Thoracic aorta (tissue), 2 donors: ENCODE data around the gene MRPL27. TPM values are rescaled to one million over a fixed set of nuclear protein-coding genes. Genes with fewer than 3 reads are reported as not detected.

Experiments used
- ATAC-seq: fragments of 150-250 bp; one replicate; pipeline ENCODE4 v1.8.0; 2017; ENCODE audit warnings: low read depth; ENCODE audit not compliant: insufficient number of reproducible peaks, low FRiP score
- DNase-seq: peaks from one replicate; pipeline ENCODE4 v3.0.0-alpha.2; 2020; ENCODE audit warnings: low spot score
- H3K27ac ChIP-seq, 2 donors: fragments of 200-600 bp; sonication (generic); 1 replicate in 1 of 2; 2 replicates in 1 of 2; pipeline ENCODE4 v1.5.1; 2016; ENCODE audit warnings: mild to moderate bottlenecking in 2 of 2, moderate library complexity in 2 of 2
- H3K27me3 ChIP-seq: fragments of 200-600 bp; sonication (generic); replicated peaks from 2 replicates; pipeline ENCODE4 v1.6.0; 2016; ENCODE audit warnings: mild to moderate bottlenecking; ENCODE audit not compliant: insufficient read depth
- H3K36me3 ChIP-seq: fragments of 200-600 bp; sonication (generic); one replicate; pipeline ENCODE4 v1.5.1; 2016
- H3K4me1 ChIP-seq, 2 donors: fragments of 200-600 bp; sonication (generic); 1 replicate in 1 of 2; 2 replicates in 1 of 2; pipeline versions ENCODE4 v1.5.1 to v1.6.0; 2016; ENCODE audit warnings: low read depth in 2 of 2, mild to moderate bottlenecking in 1 of 2; ENCODE audit not compliant: control insufficient read depth in 1 of 2
- H3K4me3 ChIP-seq: fragments of 200-600 bp; sonication (generic); 2 replicates; pipeline ENCODE4 v1.5.1; 2016; ENCODE audit warnings: mild to moderate bottlenecking
- H3K9me3 ChIP-seq: fragments of 200-600 bp; sonication (generic); 2 replicates; pipeline ENCODE4 v1.5.1; 2016
- CTCF ChIP-seq: fragments of 200-600 bp; sonication (generic); IDR thresholded peaks from one replicate; pipeline ENCODE4 v1.5.1; 2019; ENCODE audit warnings: antibody characterized with exemption
- total RNA-seq, 2 donors: library from RNA; depleted of rRNA; stranded (reverse); fragments of >200 nt; gene quantifications; one replicate each; pipeline versions ENCODE4 v1.1.0 to v1.2.3, GENCODE V29; 2016

Gene MRPL27
- total RNA-seq, 2 donors from 2014 or later: 17.1 to 42.9 TPM

GRCh38 chr17:50379351-50380132, 6.6 kb upstream of the MRPL27 start:
- no peak for DNase-seq

GRCh38 chr17:50375858-50376538, 3.0 kb upstream of the MRPL27 start:
- Histone ChIP-seq H3K4me3 (no peak overlapping the region), H3K27ac (no peak overlapping the region), H3K9me3 (no peaks in the 10 kb centered on the region), H3K4me1 (peaks cover 4 to 19% of the 10 kb centered on the region in 2 donors), H3K36me3 (peaks cover under 1% of the 10 kb centered on the region), H3K27me3 (no peaks in the 10 kb centered on the region)
- ATAC-seq (no peak), DNase-seq (no peak)
- TF ChIP-seq CTCF: no peak

More at GRCh38 chr17:50379351-50380132, 6.6 kb upstream of the MRPL27 start:
- Histone ChIP-seq H3K9me3 (no peaks in the 10 kb centered on the region), H3K4me3 (no peak overlapping the region), H3K4me1 (no peaks in the 10 kb centered on the region), H3K36me3 (peaks cover 24% of the 10 kb centered on the region), H3K27ac (no peak overlapping the region), H3K27me3 (no peaks in the 10 kb centered on the region)
- no peak for ATAC-seq
- no peak for TF ChIP-seq CTCF

DNA sequence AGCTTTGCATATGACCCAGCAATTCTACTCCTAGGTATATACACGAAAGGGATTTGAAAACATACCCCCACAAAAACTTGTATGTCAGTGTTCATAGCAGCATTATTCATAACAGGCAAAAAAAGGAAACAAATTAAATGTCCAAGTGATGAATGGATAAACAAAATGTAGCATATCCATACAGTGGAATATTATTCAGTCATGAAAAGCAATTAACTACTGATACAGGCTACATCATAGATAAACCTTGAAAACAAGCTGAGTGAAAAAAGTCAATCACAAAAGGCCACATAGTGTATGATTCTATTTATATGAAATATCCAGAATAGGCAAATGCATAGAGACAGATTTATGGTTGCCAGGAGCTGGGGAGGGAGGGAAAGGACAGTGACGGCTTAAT, 721 bp upstream of the MRPL27 start:
- Histone ChIP-seq H3K4me3 (no peak overlapping the region), H3K27me3 (no peaks in the 10 kb centered on the region), H3K36me3 (peaks cover 19% of the 10 kb centered on the region), H3K9me3 (no peaks in the 10 kb centered on the region), H3K27ac (no peak overlapping the region), H3K4me1 (peaks cover 4 to 19% of the 10 kb centered on the region in 2 donors)
- TF ChIP-seq CTCF: no peak
- DNase-seq: no peak
- ATAC-seq: no peak

- no peaks in the 10 kb centered on the region for H3K9me3 ChIP-seq
- TF ChIP-seq CTCF: no peak
- ATAC-seq (no peak), DNase-seq (no peak)
- H3K36me3 ChIP-seq: peaks cover 31% of the 10 kb centered on the region
- no peaks in the 10 kb centered on the region for H3K27me3 ChIP-seq
- H3K27ac ChIP-seq: peak overlapping the region; percentile 87 to 92
- peak overlapping the region; percentile 92 for H3K4me3 ChIP-seq
- H3K4me1 ChIP-seq: peaks cover 4 to 19% of the 10 kb centered on the region in 2 donors
Measured at GRCh38 chr17:50372222-50372757, 694 bp downstream of the MRPL27 start.

- H3K4me3 ChIP-seq: no peak overlapping the region
- H3K36me3 ChIP-seq: peaks cover 39% of the 10 kb centered on the region
- no peak overlapping the region for H3K27ac ChIP-seq
- ATAC-seq (no peak), DNase-seq (no peak)
- peaks cover 4 to 19% of the 10 kb centered on the region in 2 donors for H3K4me1 ChIP-seq
- H3K9me3 ChIP-seq: no peaks in the 10 kb centered on the region
- no peak for TF ChIP-seq CTCF
- no peaks in the 10 kb centered on the region for H3K27me3 ChIP-seq
Measured at GRCh38 chr17:50371526-50371925, 1.5 kb downstream of the MRPL27 start.
